ENCODE data around the gene P4HA1.
A peak's percentile ranks its signal among the peaks of the same experiment; 100 is the strongest.

GRCh38 chr10:73060738-73061635 is 35.7 kb downstream of the P4HA1 start:
- peak in 11 of 12 donors; percentile 7 to 56 (median 33) for TF ChIP-seq CTCF (IDR thresholded peaks at IDR 0.05)
- no peak for TF ChIP-seq POLR2A (IDR thresholded peaks at IDR 0.05)
